Effector CD4-positive, alpha-beta T cell (primary cell): ENCODE data around the gene ZNF620.
"Not testable (repeated sequence)": the region's sequence is repeated elsewhere in the genome, so short reads cannot be mapped to it uniquely, and the experiment has no call there.

Source experiments
- DNase-seq: peaks from one replicate; pipeline ENCODE4 v3.0.0-alpha.2; 2020
- total RNA-seq: gene quantifications from one replicate; lab custom pipeline; 2026; lab: John Stamatoyannopoulos, UW

ZNF620 gene
- 3.2 reads per million, percentile 12 among the genes with 10 or more reads in this experiment for total RNA-seq

DNA sequence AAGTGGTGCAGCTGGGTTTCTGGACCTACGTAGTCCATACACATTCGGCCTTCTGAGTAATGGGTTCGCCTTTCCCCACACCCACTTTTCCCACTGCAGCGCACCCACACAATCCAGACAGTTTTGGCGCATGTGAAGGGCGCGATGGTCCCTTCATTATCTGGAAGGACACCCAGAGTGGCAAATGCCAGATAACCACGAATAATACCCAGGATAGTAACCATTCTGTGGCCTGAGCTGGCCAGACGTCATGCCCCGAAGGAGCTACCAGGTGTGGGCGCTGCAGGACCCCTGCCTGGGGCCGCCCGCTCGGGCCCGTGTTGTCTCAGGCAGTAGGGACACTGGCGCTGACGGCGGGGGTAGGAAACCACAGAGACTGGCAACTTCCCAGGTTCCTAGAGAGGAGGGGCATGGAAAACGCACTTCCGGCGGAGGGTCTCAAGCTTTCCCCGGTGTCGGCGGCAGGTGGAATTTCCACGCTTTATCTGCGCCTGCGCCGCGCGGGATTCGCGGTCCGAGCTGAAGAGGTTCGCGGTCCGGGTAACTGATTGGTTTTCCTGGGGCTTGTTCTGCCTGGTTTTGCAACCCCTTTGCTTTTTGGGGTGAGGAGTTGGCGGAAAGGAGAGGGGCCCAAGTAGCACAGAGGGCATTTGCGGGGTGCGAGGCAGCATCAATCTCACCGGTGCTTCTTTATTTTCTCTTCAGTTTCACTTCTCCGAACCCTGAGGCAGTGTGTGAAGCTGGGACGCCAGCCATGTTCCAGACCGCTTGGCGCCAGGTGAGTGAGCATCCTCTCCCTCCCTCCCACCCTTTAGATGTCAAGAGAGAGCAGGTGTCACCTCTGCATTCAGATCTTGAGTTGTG lies at the start of gene ZNF620:
Gene ZNF620, plus strand, starts transcription at position 441 of the 864 bp plus-strand sequence. Its CDS starts 314 bp downstream, at position 755.
- DNase-seq, result peak; percentile 4

- no peak for DNase-seq
Observed at GRCh38 chr3:40456279-40456939, 49.4 kb upstream of the ZNF620 start.

DNA sequence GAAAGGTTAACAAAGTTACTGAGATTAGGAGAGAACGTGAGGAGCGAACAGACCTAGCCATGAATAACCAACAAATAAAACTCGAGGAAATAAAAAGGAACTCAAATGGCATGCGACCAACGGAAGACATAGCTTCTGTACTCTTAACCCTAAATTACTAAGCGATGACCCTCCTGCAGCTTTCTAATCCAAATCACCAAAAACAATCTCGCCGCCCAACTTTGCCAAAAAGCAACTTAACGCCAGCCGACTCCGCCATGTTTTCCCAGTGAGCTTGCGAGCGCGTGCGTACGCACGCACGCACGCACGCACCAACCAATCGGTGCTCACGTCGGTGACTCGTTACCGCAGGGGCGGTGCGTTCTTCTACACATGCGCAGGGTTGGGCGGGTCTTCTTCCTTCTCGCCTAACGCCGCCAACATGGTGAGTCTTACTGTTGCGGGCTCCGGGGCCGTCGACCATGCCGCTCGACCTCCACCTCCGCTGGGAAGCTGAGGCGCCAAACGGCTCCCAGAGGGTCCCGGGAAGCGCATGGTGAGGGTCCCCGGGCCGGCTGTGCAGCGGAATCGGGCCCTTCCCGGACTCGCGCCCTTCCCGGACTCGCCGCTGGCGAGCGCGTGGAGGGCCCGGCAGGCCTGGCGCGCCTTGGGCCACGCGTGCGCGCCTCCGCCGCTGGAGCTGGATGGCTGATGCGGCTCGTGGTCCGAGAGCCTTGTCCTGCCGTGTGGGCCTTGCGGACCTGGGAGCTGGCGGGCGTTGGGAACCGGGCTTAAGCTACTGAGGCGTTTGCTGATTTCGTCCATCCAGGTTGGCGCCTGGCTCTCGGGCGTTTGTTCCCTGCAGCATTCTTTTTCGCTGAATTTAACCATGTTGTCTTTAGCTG lies 48.7 kb upstream of the ZNF620 start, which contains the start of gene RPL14:
Gene RPL14, plus strand, starts transcription at position 400 of the 884 bp plus-strand sequence. Its CDS starts 133 bp downstream, at position 533.
- DNase-seq, result peak; percentile 94

GRCh38 chr3:40458473-40458872 lies 47.4 kb upstream of the ZNF620 start:
- no peak for DNase-seq

GRCh38 chr3:40460481-40460880 lies 45.4 kb upstream of the ZNF620 start:
- DNase-seq, result not testable (repeated sequence)

DNA sequence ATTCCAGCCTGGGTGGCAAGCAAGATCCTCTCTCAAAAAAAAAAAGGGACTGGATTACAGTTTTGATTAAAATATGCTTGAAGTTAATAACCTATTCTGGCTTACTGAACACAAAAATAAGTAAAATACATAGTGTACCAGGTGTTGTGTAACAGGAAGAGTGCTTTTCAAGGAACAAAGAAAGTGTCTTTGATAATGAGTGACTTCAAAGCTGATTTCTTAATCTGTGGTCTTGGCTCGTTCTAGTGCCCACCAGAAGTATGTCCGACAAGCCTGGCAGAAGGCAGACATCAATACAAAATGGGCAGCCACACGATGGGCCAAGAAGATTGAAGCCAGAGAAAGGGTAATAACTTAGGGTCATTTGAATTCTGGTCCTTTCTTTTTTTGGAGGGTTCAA lies 44.7 kb upstream of the ZNF620 start:
- DNase-seq, result no peak

DNA sequence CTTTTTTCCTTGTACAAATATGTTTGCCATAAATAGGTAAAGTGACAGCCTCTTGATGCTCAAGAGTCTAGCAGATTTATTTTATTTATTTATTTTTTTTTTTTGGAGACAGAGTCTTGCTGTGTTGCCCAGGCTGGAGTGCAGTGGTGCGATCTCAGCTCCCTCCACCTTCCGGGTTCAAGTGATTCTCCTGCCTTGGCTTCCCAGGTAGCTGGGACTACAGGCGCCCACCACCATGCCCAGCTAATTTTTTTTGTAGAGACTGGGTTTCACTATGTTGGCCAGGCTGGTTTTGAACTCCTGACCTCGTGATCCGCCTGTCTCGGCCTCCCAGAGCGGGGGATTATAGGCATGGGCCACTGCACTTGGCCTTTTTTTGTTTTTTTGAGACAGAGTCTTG lies 43.0 kb upstream of the ZNF620 start:
- not testable (repeated sequence) for DNase-seq

DNA sequence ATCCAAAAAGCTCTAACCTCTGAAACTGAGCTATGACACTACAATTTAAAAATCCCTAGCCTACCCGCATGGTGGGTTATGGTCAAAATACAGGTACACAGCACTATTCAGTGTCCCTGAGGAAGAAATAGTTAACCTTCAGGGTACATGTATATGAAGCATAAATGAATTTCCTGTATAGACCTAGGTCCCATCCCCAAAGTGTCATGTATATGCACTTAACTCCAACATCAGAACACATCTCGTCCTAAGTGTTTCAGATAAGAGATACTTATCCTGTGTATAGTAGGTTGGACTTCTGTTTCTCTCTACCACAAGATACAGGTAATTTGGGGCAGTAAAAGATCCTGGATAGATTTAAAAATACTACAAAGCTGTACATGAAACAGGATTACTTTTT lies 42.3 kb upstream of the ZNF620 start:
- no peak for DNase-seq

DNA sequence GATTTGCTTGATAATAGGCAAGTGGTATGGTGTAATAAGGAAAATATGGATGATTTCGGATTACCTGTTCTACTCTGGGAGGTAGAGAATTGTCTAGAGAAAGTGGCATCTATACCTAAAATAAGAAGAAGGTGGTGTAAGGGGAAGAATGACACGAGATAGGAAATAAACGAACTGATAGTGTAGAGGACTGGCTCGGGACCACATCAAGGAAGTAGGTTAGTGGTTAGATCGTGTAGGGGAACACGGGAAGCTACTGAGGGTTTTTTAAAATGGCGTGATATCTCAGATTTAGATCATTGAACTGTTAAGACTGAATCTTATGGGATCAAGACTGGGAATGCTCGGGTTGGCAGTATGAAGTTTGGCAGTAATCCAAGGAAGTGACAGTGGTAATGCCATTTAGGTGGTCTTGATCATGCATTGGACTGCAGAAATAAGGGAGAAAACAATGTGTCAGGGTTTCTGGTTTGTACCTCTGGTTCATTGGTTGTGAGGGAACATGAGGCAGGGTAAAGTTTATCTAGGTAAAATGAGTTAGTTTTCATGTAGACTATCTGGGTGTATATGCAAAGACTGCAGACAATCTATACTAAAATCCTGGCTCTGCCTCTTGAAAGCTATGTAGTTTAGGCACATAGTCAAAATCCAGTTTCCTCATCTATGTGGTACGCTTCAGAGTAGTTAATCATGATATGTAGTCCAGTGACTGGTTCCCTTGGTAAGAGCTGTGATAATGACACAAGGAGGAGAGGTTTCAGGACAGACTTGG lies 41.3 kb upstream of the ZNF620 start:
- DNase-seq, result no peak

DNA sequence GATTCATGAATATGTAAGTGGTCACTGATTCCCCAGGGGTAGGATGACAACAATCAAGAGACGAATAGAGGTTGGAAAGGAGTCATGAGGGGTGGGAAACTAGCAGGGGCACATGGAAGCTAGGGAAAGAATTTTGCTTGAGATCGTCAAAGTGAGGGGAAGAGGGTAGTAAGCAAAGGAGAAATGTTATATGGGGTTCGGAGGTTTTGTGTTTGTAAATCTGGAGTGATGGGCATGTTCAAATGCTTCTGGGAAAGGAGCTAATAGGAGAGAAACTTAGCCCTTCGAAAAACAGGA lies 40.8 kb upstream of the ZNF620 start:
- DNase-seq, result no peak

DNA sequence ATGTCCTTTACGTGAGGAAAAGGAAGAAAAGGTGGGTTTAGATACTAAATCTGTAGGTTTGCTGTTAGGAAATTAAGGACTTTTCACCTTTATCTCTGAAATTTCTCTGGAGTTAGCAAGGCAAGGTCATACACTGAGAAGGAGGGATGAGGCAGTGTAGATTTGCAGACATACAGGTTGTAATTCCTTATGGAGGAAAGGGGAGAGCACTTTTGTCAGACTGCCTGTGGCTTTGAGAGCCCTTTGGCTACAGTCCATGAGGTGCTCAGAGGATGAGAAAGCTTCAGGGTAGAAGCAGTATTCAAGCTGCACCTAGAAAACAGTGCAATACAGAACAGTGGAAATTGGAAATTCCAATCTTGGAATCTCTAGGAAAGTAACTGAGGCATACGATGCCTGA lies 40.4 kb upstream of the ZNF620 start:
- DNase-seq, result no peak

- no peak for DNase-seq
Observed at GRCh38 chr3:40468018-40468417, 37.8 kb upstream of the ZNF620 start.

- no peak for DNase-seq
Observed at GRCh38 chr3:40470701-40471100, 35.1 kb upstream of the ZNF620 start.

- DNase-seq, result peak; percentile 36
Observed at GRCh38 chr3:40476478-40477470, 29.1 kb upstream of the ZNF620 start, which contains the start of gene ZNF619. Gene ZNF619 (plus strand): TSS chr3:40477122. CDS start chr3:40477980, 858 bp downstream.

DNA sequence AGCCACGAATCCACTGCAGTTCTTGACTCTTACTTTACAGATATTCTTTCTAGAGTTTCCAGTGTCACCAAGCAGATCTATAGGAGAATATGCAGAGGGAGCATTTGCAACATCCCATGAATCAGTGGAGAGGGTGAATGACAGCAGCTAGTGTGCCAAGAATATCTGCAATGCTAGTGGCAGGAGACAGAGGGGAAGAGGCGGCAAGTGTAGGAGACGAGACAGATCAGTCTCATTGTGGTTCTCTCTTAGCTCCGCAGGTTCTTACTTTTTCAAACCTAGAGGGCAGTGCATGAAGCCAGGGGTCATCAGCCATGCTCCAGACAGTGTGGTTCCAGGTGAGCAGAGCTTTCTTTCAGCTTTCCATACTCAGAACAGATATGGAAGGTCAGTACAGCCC lies 28.2 kb upstream of the ZNF620 start:
- DNase-seq, result no peak

DNA sequence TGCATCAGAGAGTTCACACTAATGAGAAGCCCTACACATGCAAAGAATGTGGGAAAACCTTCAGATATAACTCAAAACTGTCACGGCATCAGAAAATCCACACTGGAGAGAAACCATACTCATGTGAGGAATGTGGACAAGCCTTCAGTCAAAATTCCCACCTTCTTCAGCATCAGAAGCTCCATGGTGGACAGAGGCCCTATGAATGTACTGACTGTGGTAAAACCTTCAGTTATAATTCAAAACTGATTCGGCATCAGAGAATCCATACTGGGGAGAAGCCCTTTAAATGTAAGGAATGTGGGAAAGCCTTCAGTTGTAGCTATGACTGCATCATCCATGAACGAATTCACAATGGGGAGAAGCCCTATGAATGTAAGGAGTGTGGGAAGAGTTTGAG lies 18.7 kb upstream of the ZNF620 start:
- DNase-seq, result no peak

DNA sequence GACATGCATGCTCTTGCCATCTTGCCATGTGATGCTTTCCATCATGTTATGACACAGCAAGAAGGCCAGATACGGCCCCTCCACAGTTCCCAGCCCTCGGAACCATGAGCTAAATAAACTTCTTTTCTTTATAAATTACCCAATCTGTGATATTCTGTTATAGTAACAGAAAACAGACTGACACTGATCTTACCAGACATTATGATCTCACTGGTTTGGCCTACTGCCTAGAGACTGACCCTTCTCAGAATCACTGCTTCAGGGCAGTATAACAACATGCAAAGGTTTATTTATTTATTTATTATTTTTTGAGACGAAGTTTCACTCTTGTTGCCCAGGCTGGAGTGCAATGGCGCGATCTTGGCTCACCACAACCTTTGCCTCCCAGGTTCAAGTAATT lies 14.9 kb upstream of the ZNF620 start:
- no peak for DNase-seq

GRCh38 chr3:40494698-40495097 lies 11.1 kb upstream of the ZNF620 start:
- no peak for DNase-seq

- DNase-seq, result no peak
Observed at GRCh38 chr3:40497288-40497687, 8.6 kb upstream of the ZNF620 start.

- DNase-seq, result no peak
Observed at GRCh38 chr3:40499952-40500351, 5.9 kb upstream of the ZNF620 start.

- DNase-seq, result no peak
Observed at GRCh38 chr3:40502034-40502433, 3.8 kb upstream of the ZNF620 start.
